Measurements from ENCODE around the gene C15orf40.

Gene C15orf40

GRCh38 chr15:83011271-83012075 lies at the start of gene C15orf40 (continued):
- peak; percentile 89 for TF ChIP-seq SCRT2 (tag by site-specific recombination; IDR thresholded peaks at IDR 0.05)
- TF ChIP-seq ZNF518A (tag by site-specific recombination; conservative IDR thresholded peaks at IDR 0.05; ENCODE audit: low read depth): peak; percentile 87
- 0 out of 2 replicates have a peak, but pooled peaks have one; percentile 18 for TF ChIP-seq ZNF639 (tag by site-specific recombination; IDR thresholded peaks at IDR 0.05)
- TF ChIP-seq ZNF654 (tag by site-specific recombination; IDR thresholded peaks at IDR 0.05; ENCODE audit: low read depth): no peak; the same call in 1 of the 2 replicates
- 0 out of 2 replicates have a peak, but pooled peaks have one; percentile 19 for TF ChIP-seq ZNF391 (tag by site-specific recombination; IDR thresholded peaks at IDR 0.05; ENCODE audit: borderline replicate concordance, low read depth)
- no peak for TF ChIP-seq ZSCAN18 (tag by site-specific recombination; IDR thresholded peaks at IDR 0.05)
- TF ChIP-seq PRDM10 (tag by site-specific recombination; IDR thresholded peaks at IDR 0.05): peak; percentile 68; the same call in 1 of the 2 replicates
- TF ChIP-seq MZF1 (tag by site-specific recombination; IDR thresholded peaks at IDR 0.05; ENCODE audit: borderline replicate concordance): no peak
- TF ChIP-seq WT1 (tag by site-specific recombination; IDR thresholded peaks at IDR 0.05): 0 out of 2 replicates have a peak, but pooled peaks have one; percentile 2
- peak; percentile 97 for TF ChIP-seq CTCF (tag by site-specific recombination; IDR thresholded peaks at IDR 0.05)
- TF ChIP-seq ZNF580 (tag by site-specific recombination; IDR thresholded peaks at IDR 0.05): peak; percentile 24; the same call in 1 of the 2 replicates
- peak; percentile 100 for TF ChIP-seq ZNF600 (tag by site-specific recombination; IDR thresholded peaks at IDR 0.05)
- TF ChIP-seq ZNF776 (tag by site-specific recombination; IDR thresholded peaks at IDR 0.05; ENCODE audit: borderline replicate concordance): no peak
- peak; percentile 22 for TF ChIP-seq ZFP37 (tag by site-specific recombination; IDR thresholded peaks at IDR 0.05)
- TF ChIP-seq ZIC2 (tag by site-specific recombination; IDR thresholded peaks at IDR 0.05): 0 out of 2 replicates have a peak, but pooled peaks have one; percentile 11
- TF ChIP-seq ZBTB11 (tag by site-specific recombination; conservative IDR thresholded peaks at IDR 0.05; ENCODE audit: low read depth): peak; percentile 81
- peak; percentile 69 for TF ChIP-seq SP2 (tag by site-specific recombination; IDR thresholded peaks at IDR 0.05)
- TF ChIP-seq ZNF843 (tag by site-specific recombination; IDR thresholded peaks at IDR 0.05): 0 out of 2 replicates have a peak, but pooled peaks have one; percentile 6
- no peak for TF ChIP-seq ZNF701 (tag by site-specific recombination; IDR thresholded peaks at IDR 0.05)
- TF ChIP-seq ZXDB (tag by site-specific recombination; IDR thresholded peaks at IDR 0.05): peak; percentile 79
